Neural cell (in vitro differentiated cells): Measurements from ENCODE around the gene CRKL. TPM values are rescaled to one million over a fixed set of nuclear protein-coding genes. Genes with fewer than 3 reads are reported as not detected.
"Not testable (repeated sequence)": the region's sequence is repeated elsewhere in the genome, so short reads cannot be mapped to it uniquely, and the experiment has no call there.

Source experiments
- H2AFZ ChIP-seq: fragments of 200-600, 300-800 bp; sonication (generic), shearing (Covaris generic); 2 replicates; pipeline ENCODE4 v1.6.0; 2014; ENCODE audit warnings: low read depth, mild to moderate bottlenecking, antibody characterized with exemption, low read length, moderate library complexity
- H3F3A ChIP-seq: fragments of 200-600 bp; shearing (Covaris generic); 2 replicates; pipeline ENCODE4 v1.6.1; 2016; ENCODE audit warnings: mild to moderate bottlenecking, moderate library complexity, mixed read lengths, antibody characterized with exemption, low read length; ENCODE audit not compliant: insufficient read depth, poor library complexity, severe bottlenecking
- H3K27ac ChIP-seq: fragments of 200-600, 300-800 bp; sonication (generic), shearing (Covaris generic); 2 replicates; pipeline ENCODE4 v1.5.1; 2014; ENCODE audit warnings: mild to moderate bottlenecking, low read length, moderate library complexity
- H3K27me3 ChIP-seq: fragments of 300-800, 200-600 bp; sonication (generic), shearing (Covaris generic); 2 replicates; pipeline ENCODE4 v1.6.0; 2014; ENCODE audit warnings: mild to moderate bottlenecking, low read depth, low read length, moderate library complexity; ENCODE audit not compliant: insufficient read depth
- H3K36me3 ChIP-seq: fragments of 300-800, 200-600 bp; sonication (generic), shearing (Covaris generic); 2 replicates; pipeline ENCODE4 v1.5.1; 2014; ENCODE audit warnings: mild to moderate bottlenecking, antibody characterized with exemption, low read length, moderate library complexity; ENCODE audit not compliant: insufficient read depth
- H3K4me2 ChIP-seq: fragments of 300-800, 200-600 bp; sonication (generic), shearing (Covaris generic); 2 replicates; pipeline ENCODE4 v1.6.0; 2014; ENCODE audit warnings: mild to moderate bottlenecking, low read length
- H3K4me3 ChIP-seq: fragments of 300-800, 200-600 bp; sonication (generic), shearing (Covaris generic); 2 replicates; pipeline ENCODE4 v1.5.1; 2014; ENCODE audit warnings: mild to moderate bottlenecking, low read length, moderate library complexity
- H3K79me2 ChIP-seq: fragments of 200-600 bp; shearing (Covaris generic); replicated peaks from 2 replicates; pipeline ENCODE4 v1.6.0; 2014; ENCODE audit warnings: mild to moderate bottlenecking, low read length, moderate library complexity; ENCODE audit not compliant: insufficient read depth
- H3K9ac ChIP-seq: fragments of 300-800, 200-600 bp; sonication (generic), shearing (Covaris generic); 2 replicates; pipeline ENCODE4 v1.6.1; 2016; ENCODE audit warnings: mild to moderate bottlenecking, low read length, mixed read lengths
- H3K9me2 ChIP-seq: fragments of 200-600 bp; shearing (Covaris generic); 2 replicates; pipeline ENCODE4 v1.6.1; 2016; ENCODE audit warnings: mild to moderate bottlenecking, low read length, mixed read lengths; ENCODE audit not compliant: insufficient read depth
- H3K9me3 ChIP-seq: fragments of 200-600, 300-800 bp; sonication (generic), shearing (Covaris generic); 2 replicates; pipeline ENCODE4 v1.6.1; 2016; ENCODE audit warnings: mild to moderate bottlenecking, mixed run types, low read length, moderate library complexity, mixed read lengths
- H4K20me1 ChIP-seq: fragments of 200-600 bp; shearing (Covaris generic); 2 replicates; pipeline ENCODE4 v1.6.1; 2016; ENCODE audit warnings: mild to moderate bottlenecking, mixed run types; ENCODE audit not compliant: insufficient read depth
- CTCF ChIP-seq: fragments of 450-650 bp; IDR thresholded peaks from 2 replicates; pipeline ENCODE4 v1.5.1; 2014; ENCODE audit warnings: antibody characterized with exemption, mild to moderate bottlenecking, moderate library complexity; ENCODE audit not compliant: poor library complexity, severe bottlenecking
- EP300 ChIP-seq: fragments of 450-650 bp; conservative IDR thresholded peaks from 2 replicates; pipeline ENCODE4 v1.6.1; 2014; ENCODE audit warnings: antibody characterized with exemption, mild to moderate bottlenecking, moderate library complexity; ENCODE audit not compliant: poor library complexity, severe bottlenecking
- EZH2 ChIP-seq: fragments of 200-600, 300-800 bp; shearing (Covaris generic), sonication (generic); IDR thresholded peaks from 2 replicates; pipeline ENCODE4 v1.6.1; 2014; ENCODE audit warnings: antibody characterized with exemption, low read length, borderline replicate concordance, mild to moderate bottlenecking; ENCODE audit not compliant: insufficient read depth, poor library complexity, severe bottlenecking
- MXI1 ChIP-seq: fragments of 450-650 bp; conservative IDR thresholded peaks from 2 replicates; pipeline ENCODE4 v1.6.1; 2014; ENCODE audit warnings: antibody characterized with exemption, mild to moderate bottlenecking; ENCODE audit not compliant: poor library complexity, severe bottlenecking
- POLR2AphosphoS5 ChIP-seq: IDR thresholded peaks from 2 replicates; pipeline ENCODE4 v1.6.1; 2012
- RAD21 ChIP-seq: fragments of 450-650 bp; conservative IDR thresholded peaks from 2 replicates; pipeline ENCODE4 v1.6.1; 2014; ENCODE audit warnings: antibody characterized with exemption, mild to moderate bottlenecking, moderate library complexity
- REST ChIP-seq: IDR thresholded peaks from 2 replicates; pipeline ENCODE4 v1.6.1; 2012; ENCODE audit warnings: borderline replicate concordance
- SMC3 ChIP-seq: fragments of 450-650 bp; conservative IDR thresholded peaks from 2 replicates; pipeline ENCODE4 v1.6.1; 2014; ENCODE audit warnings: antibody characterized with exemption, mild to moderate bottlenecking, moderate library complexity; ENCODE audit not compliant: poor library complexity
- TAF1 ChIP-seq: IDR thresholded peaks from 2 replicates; pipeline ENCODE4 v1.6.1; 2012; ENCODE audit warnings: low read depth
- polyA plus RNA-seq: library from polyadenylated mRNA; depleted of rRNA; stranded (reverse); fragments of >200 nt; gene quantifications from 2 replicates; pipeline ENCODE4 v1.2.3, GENCODE V29; 2014

Gene CRKL
- polyA plus RNA-seq, 1 donor from 2014 or later, result 46.8 TPM

GRCh38 chr22:20890975-20891374 is 26.2 kb upstream of the CRKL start:
- no peaks in the 10 kb centered on the region for H4K20me1 ChIP-seq
- H2AFZ ChIP-seq, result no peak overlapping the region
- H3K27ac ChIP-seq, result no peak overlapping the region
- H3K4me3 ChIP-seq, result no peak overlapping the region
- no peaks in the 10 kb centered on the region for H3K9me2 ChIP-seq
- H3K9ac ChIP-seq, result no peak overlapping the region
- no peaks in the 10 kb centered on the region for H3K79me2 ChIP-seq
- H3K4me2 ChIP-seq, result no peak overlapping the region
- no peaks in the 10 kb centered on the region for H3K36me3 ChIP-seq
- H3K27me3 ChIP-seq, result no peaks in the 10 kb centered on the region
- H3K9me3 ChIP-seq, result no peaks in the 10 kb centered on the region
- TF ChIP-seq EP300, result no peak
- no peak for TF ChIP-seq CTCF
- TF ChIP-seq SMC3, result no peak
- TF ChIP-seq RAD21, result no peak
- TF ChIP-seq REST, result no peak
- TF ChIP-seq EZH2, result no peak
- no peak for TF ChIP-seq TAF1
- TF ChIP-seq MXI1, result no peak
- no peak for TF ChIP-seq POLR2AphosphoS5
- H3F3A ChIP-seq, result no peaks in the 10 kb centered on the region

GRCh38 chr22:20897737-20898136 is 19.5 kb upstream of the CRKL start:
- not testable (repeated sequence) for H4K20me1 ChIP-seq, H3K4me2 ChIP-seq, H3F3A ChIP-seq, H3K27me3 ChIP-seq, H3K36me3 ChIP-seq, H3K4me3 ChIP-seq, H3K9ac ChIP-seq, H3K79me2 ChIP-seq, H3K27ac ChIP-seq, H3K9me3 ChIP-seq, H2AFZ ChIP-seq, H3K9me2 ChIP-seq

GRCh38 chr22:20899827-20900423 is 17.3 kb upstream of the CRKL start:
- H3K9ac ChIP-seq, result no peak overlapping the region
- H3K36me3 ChIP-seq, result no peaks in the 10 kb centered on the region
- H3K9me2 ChIP-seq, result no peaks in the 10 kb centered on the region
- H3K4me2 ChIP-seq, result no peak overlapping the region
- H4K20me1 ChIP-seq, result no peaks in the 10 kb centered on the region
- no peak overlapping the region for H2AFZ ChIP-seq
- no peaks in the 10 kb centered on the region for H3K9me3 ChIP-seq
- TF ChIP-seq RAD21 (no peak), EZH2 (no peak), SMC3 (no peak), TAF1 (no peak), MXI1 (no peak), REST (no peak), CTCF (no peak)
- H3F3A ChIP-seq, result no peaks in the 10 kb centered on the region
- H3K4me3 ChIP-seq, result no peak overlapping the region
- H3K79me2 ChIP-seq, result no peaks in the 10 kb centered on the region
- no peaks in the 10 kb centered on the region for H3K27me3 ChIP-seq
- H3K27ac ChIP-seq, result no peak overlapping the region
